ENCODE measurements around the gene SCT. TPM values are rescaled to one million over a fixed set of nuclear protein-coding genes. Genes with fewer than 3 reads are reported as not detected.

Gene SCT
- total and polyA plus RNA-seq, 2 of the 8 experiments (the other 6 are each of a cell fraction or from before 2014, with no cell fraction given), result 1.7 to 2.0 TPM

DNA sequence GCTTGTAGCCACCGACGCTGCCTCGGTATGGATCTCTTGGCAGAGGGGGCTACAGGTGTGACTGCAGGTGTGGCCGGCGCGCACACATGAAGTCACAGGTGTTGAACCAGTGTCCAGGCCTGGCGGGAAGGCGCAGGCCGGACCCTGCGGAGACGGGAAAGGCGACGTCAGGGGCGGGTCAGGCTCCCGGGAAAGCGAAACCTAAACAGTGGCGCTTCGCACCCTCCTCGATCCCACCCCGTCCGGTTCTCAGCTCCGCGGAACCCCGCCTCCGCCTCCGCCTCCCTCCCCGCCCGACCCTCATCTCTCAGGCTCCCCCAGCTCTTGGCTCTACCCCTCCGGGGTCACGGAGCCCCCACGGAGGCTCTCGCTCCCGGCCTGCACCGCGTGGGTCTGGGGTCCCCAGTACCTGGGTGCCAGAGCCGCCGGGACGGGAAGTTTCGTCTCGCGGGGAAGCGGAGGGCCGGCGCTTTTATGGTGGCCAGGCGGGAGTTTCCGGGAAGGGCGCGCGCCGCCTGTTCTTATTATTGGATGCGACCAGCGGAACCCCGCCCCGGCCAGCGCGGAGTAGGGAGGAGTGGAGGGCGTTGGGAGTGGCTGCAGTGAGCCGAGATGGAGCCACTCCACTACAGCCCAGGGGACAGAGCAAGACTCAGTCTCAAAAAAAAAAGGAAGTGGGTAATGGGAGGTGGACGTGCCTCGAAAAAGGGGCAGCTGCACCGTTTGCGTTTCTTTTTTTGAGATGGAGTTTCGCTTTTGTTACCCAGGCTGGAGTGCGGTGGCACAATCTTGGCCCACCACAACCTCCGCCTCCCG lies 11.3 kb downstream of the SCT start, which contains the start of gene IRF7:
Gene IRF7 (minus strand): TSS at position 447 of the 816 bp plus-strand sequence. CDS start 586 bp downstream, outside the sequence.
- H2BK120ac ChIP-seq (replicated peaks; ENCODE audit: low read depth, low read length), result no peak within 1 kb of the TSS
- H3K9me3 ChIP-seq (ENCODE audit: insufficient read depth in 2 of 2, low read depth in 1 of 2, low read length in 1 of 2), result no peaks in the 10 kb centered on the region
- peaks cover 21 to 27% of the 10 kb centered on the region in 2 experiments for H4K20me1 ChIP-seq (replicated peaks in 1 of 2; ENCODE audit: control insufficient read depth in 1 of 2, insufficient read depth in 2 of 2, low read length in 2 of 2)
- H4K5ac ChIP-seq (ENCODE audit: insufficient read length, low read depth, low read length), result peak within 1 kb of the TSS; percentile 94
- H2AFZ ChIP-seq (ENCODE audit: low read length), result no peak within 1 kb of the TSS
- peaks cover 10 to 23% (median 16%) of the 10 kb centered on the region in 4 experiments for H3K36me3 ChIP-seq (ENCODE audit: control insufficient read depth in 2 of 4, insufficient read depth in 4 of 4, low read length in 3 of 4)
- H2BK5ac ChIP-seq (ENCODE audit: low read depth, low read length), result peak within 1 kb of the TSS; percentile 77
- H4K91ac ChIP-seq (replicated peaks; ENCODE audit: insufficient read length, low read length), result no peak within 1 kb of the TSS
- FAIRE-seq, result no peak
- peak within 1 kb of the TSS; percentile 91 for H3K4ac ChIP-seq (replicated peaks; ENCODE audit: insufficient read length, low read depth, low read length)
- peak within 1 kb of the TSS; percentile 82 for H3K56ac ChIP-seq (replicated peaks; ENCODE audit: insufficient read length, low read depth, low read length)
- peak within 1 kb of the TSS; percentile 96 for H4K8ac ChIP-seq (ENCODE audit: extremely low read depth, insufficient read depth, low read length)
- H3K27ac ChIP-seq (ENCODE audit: low read depth, low read length), result peak within 1 kb of the TSS; percentile 82; the same call in 1 of the 2 replicates
- no peak within 1 kb of the TSS for H3K23ac ChIP-seq (ENCODE audit: insufficient read length)
- peak within 1 kb of the TSS in 3 of 4 experiments; percentile 62 to 91 (median 65); a peak in 5 of 7 replicates for H3K9ac ChIP-seq (replicated peaks in 1 of 4; ENCODE audit: extremely low read depth in 1 of 4, low read depth in 3 of 4, low read length in 3 of 4)
- no peak within 1 kb of the TSS for H2BK15ac ChIP-seq (ENCODE audit: low read length)
- 13% methylated on average over 50 of the region's 66 CpGs; no CpG with 5 or more reads in 1 of the 2 experiments for WGBS, 2 experiments (ENCODE audit: extremely low coverage in 1 of 2, insufficient coverage in 1 of 2, insufficient read length in 1 of 2, insufficient replicate concordance in 2 of 2, low coverage in 1 of 2, low lambda C conversion rate in 2 of 2, missing lambda C conversion rate in 1 of 2)
- no peak within 1 kb of the TSS for H2BK12ac ChIP-seq (ENCODE audit: low read depth, low read length)
- no peaks in the 10 kb centered on the region for H3K79me2 ChIP-seq (ENCODE audit: control insufficient read depth in 1 of 2, insufficient read depth in 2 of 2, low read length in 2 of 2)
- H3K4me3 ChIP-seq (ENCODE audit: extremely low read depth in 1 of 4, insufficient read depth in 2 of 4, low read depth in 3 of 4, low read length in 4 of 4), result peak within 1 kb of the TSS; percentile 49 to 80 (median 58)
- H3K4me1 ChIP-seq (replicated peaks in 1 of 4; ENCODE audit: control insufficient read depth in 3 of 4, insufficient read depth in 4 of 4, low read length in 3 of 4), result peaks cover 0 to 15% (median 3%) of the 10 kb centered on the region in 4 experiments; a peak in 5 of 7 replicates
- no peaks in the 10 kb centered on the region for H3K27me3 ChIP-seq (replicated peaks in 1 of 4; ENCODE audit: control insufficient read depth in 3 of 4, extremely low read depth in 1 of 4, insufficient read depth in 3 of 4, low read length in 3 of 4)
- ChIA-PET CTCF (ENCODE audit: partially characterized antibody) (interaction anchor here (0.9 kb wide), 3 partner anchors 9 to 112 kb away, joined by 3 to 4 read pairs (median 3); no protein-coding TSS in a partner anchor), POLR2A (ENCODE audit: partially characterized antibody) (interaction anchor here (0.6 to 1.5 kb wide), 6 partner anchors 10 to 75 kb away, joined by 3 to 8 read pairs (median 4); partner anchors contain the start of gene SCT)
- H3K18ac ChIP-seq (ENCODE audit: extremely low read depth, low read length), result peak within 1 kb of the TSS; percentile 83
- H2AK5ac ChIP-seq (ENCODE audit: low read depth, low read length), result no peak within 1 kb of the TSS
- H3K4me2 ChIP-seq (ENCODE audit: insufficient read depth in 1 of 2, low read depth in 2 of 2, low read length in 2 of 2), result peak within 1 kb of the TSS; percentile 44 to 85
- no peak within 1 kb of the TSS for H2BK20ac ChIP-seq (ENCODE audit: low read length)
- H3K23me2 ChIP-seq (ENCODE audit: low read depth, low read length), result peaks cover 3% of the 10 kb centered on the region; the same call in 1 of the 2 replicates
- DNase-seq (ENCODE audit: low read depth in 1 of 2, low spot score in 2 of 2), result peak in 1 of 2 experiments; percentile 92
- H3K79me1 ChIP-seq (ENCODE audit: low read depth, low read length), result peaks cover 6% of the 10 kb centered on the region
- H3K14ac ChIP-seq (ENCODE audit: insufficient read length), result no peak within 1 kb of the TSS
- TF ChIP-seq SIN3A (conservative IDR thresholded peaks at IDR 0.05 in 1 of 2, IDR thresholded peaks at IDR 0.05 in 1 of 2; ENCODE audit: low read depth in 1 of 2, low read length in 2 of 2), result 0 out of 4 replicates have a peak, but pooled peaks of 1 of the 2 experiments have one; percentile 44
- no peak for TF ChIP-seq CBX8 (IDR thresholded peaks at IDR 0.05; ENCODE audit: borderline replicate concordance, low read depth, low read length)
- TF ChIP-seq MAFK (IDR thresholded peaks at IDR 0.05; ENCODE audit: low read depth, low read length), result no peak
